ENCODE data around the gene NRXN3. TPM values are rescaled to one million over a fixed set of nuclear protein-coding genes. Genes with fewer than 3 reads are reported as not detected.

NRXN3 gene
- total RNA-seq, 1 experiment from 2014 or later = not detected

DNA sequence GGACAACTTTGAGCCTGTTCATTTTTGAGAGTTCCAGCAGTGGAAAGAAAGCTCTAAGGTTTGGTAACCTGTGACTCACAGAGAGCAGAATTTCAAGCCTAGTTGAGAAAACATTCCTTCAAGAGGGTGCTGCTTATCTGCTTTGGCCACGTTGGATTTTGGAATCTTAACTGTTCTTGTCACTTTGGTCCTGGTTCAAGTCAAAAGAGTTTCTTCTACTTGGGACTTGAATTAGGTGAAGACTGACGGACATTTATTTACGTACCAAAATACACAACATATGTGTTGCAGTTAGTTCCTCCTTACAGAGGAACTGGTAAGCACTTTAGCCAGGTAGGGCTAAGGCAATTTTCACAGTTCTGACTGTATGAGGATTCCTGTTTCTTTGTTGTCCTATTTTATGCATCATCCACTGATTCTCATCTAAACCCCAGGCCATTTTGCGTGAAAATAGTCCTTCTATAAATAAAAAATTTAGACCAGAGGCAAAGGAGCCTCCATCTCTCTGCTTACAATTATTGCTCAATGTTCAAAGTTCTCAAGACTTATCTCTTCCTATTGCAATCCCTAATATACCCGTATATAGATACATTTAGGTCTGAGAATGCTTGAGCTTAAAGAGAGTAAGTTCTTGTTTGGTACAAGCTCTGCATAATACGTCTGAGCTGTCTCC, 1460.3 kb downstream of the NRXN3 start:
- no TSS peak for BruUV-seq (replicated peaks)
- DNase-seq (ENCODE audit: low read depth, low spot score) = no peak
- ChIA-PET CTCF (no interaction called here), POLR2A (no interaction called here)
- Histone ChIP-seq H3K9me3 (ENCODE audit: control insufficient read depth, insufficient read depth, low read depth, low read length) (no peaks in the 10 kb centered on the region), H3K27ac (ENCODE audit: low read length) (no peak overlapping the region), H3K27me3 (ENCODE audit: control insufficient read depth, insufficient read depth, low read length) (no peaks in the 10 kb centered on the region), H3K36me3 (ENCODE audit: control insufficient read depth, insufficient read depth, low read length) (no peaks in the 10 kb centered on the region), H3K4me3 (ENCODE audit: low read depth in 2 of 2, low read length in 2 of 2) (no peak overlapping the region), H3K4me1 (ENCODE audit: control insufficient read depth, insufficient read depth, low read length) (no peaks in the 10 kb centered on the region)
- intact Hi-C loops (cut with micrococcal nuclease; ENCODE audit: unreplicated experiment) = no loop called here
- in situ Hi-C loops (cut with HindIII; ENCODE audit: low pct_unique_long_range_greater_than_20kb, low sequenced_read_pairs) = no loop called here
- no peak for ATAC-seq
- TF ChIP-seq POLR2AphosphoS5 (IDR thresholded peaks at IDR 0.05; ENCODE audit: low read depth, low read length) = no peak
- TF ChIP-seq, protein P1, sequence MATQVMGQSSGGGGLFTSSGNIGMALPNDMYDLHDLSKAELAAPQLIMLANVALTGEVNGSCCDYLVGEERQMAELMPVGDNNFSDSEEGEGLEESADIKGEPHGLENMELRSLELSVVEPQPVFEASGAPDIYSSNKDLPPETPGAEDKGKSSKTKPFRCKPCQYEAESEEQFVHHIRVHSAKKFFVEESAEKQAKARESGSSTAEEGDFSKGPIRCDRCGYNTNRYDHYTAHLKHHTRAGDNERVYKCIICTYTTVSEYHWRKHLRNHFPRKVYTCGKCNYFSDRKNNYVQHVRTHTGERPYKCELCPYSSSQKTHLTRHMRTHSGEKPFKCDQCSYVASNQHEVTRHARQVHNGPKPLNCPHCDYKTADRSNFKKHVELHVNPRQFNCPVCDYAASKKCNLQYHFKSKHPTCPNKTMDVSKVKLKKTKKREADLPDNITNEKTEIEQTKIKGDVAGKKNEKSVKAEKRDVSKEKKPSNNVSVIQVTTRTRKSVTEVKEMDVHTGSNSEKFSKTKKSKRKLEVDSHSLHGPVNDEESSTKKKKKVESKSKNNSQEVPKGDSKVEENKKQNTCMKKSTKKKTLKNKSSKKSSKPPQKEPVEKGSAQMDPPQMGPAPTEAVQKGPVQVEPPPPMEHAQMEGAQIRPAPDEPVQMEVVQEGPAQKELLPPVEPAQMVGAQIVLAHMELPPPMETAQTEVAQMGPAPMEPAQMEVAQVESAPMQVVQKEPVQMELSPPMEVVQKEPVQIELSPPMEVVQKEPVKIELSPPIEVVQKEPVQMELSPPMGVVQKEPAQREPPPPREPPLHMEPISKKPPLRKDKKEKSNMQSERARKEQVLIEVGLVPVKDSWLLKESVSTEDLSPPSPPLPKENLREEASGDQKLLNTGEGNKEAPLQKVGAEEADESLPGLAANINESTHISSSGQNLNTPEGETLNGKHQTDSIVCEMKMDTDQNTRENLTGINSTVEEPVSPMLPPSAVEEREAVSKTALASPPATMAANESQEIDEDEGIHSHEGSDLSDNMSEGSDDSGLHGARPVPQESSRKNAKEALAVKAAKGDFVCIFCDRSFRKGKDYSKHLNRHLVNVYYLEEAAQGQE (IDR thresholded peaks at IDR 0.05; ENCODE audit: insufficient read depth in 1 of 2, low read depth in 2 of 2, low read length in 1 of 2) = no peak
- no peak for TF ChIP-seq SIN3A (IDR thresholded peaks at IDR 0.05; ENCODE audit: borderline replicate concordance, insufficient read depth, low read depth, low read length)
- TF ChIP-seq TCF7L2 (IDR thresholded peaks at IDR 0.05; ENCODE audit: low read depth, low read length) = no peak
- TF ChIP-seq, protein P2, sequence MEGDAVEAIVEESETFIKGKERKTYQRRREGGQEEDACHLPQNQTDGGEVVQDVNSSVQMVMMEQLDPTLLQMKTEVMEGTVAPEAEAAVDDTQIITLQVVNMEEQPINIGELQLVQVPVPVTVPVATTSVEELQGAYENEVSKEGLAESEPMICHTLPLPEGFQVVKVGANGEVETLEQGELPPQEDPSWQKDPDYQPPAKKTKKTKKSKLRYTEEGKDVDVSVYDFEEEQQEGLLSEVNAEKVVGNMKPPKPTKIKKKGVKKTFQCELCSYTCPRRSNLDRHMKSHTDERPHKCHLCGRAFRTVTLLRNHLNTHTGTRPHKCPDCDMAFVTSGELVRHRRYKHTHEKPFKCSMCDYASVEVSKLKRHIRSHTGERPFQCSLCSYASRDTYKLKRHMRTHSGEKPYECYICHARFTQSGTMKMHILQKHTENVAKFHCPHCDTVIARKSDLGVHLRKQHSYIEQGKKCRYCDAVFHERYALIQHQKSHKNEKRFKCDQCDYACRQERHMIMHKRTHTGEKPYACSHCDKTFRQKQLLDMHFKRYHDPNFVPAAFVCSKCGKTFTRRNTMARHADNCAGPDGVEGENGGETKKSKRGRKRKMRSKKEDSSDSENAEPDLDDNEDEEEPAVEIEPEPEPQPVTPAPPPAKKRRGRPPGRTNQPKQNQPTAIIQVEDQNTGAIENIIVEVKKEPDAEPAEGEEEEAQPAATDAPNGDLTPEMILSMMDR (IDR thresholded peaks at IDR 0.05) = no peak

DNA sequence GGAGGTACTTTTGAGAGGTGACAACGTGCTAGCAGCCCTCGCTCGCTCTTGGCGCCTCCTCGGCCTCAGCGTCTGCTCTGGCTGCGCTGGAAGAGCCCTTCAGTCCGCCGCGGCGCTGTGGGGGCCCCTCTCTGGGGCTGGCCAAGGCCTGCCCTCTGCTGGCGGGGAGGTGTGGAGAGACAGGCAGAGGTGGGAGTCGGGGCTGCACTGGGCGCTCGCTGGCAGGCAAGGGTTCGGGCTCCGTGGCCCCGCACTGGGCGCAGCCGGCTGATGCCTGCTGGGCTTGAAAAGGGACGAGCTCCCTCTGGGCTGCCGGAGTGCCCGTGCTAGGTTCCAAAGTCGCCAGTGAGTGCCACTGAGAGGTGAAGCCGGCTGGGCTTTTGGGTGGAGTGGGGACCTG, 1461.1 kb downstream of the NRXN3 start:
- Histone ChIP-seq H3K4me3 (ENCODE audit: low read depth in 2 of 2, low read length in 2 of 2) (no peak overlapping the region), H3K9me3 (ENCODE audit: control insufficient read depth, insufficient read depth, low read depth, low read length) (no peaks in the 10 kb centered on the region), H3K27ac (ENCODE audit: low read length) (no peak overlapping the region), H3K36me3 (ENCODE audit: control insufficient read depth, insufficient read depth, low read length) (no peaks in the 10 kb centered on the region), H3K27me3 (ENCODE audit: control insufficient read depth, insufficient read depth, low read length) (no peaks in the 10 kb centered on the region), H3K4me1 (ENCODE audit: control insufficient read depth, insufficient read depth, low read length) (no peaks in the 10 kb centered on the region)
- TF ChIP-seq SIN3A (IDR thresholded peaks at IDR 0.05; ENCODE audit: borderline replicate concordance, insufficient read depth, low read depth, low read length) (no peak), POLR2AphosphoS5 (IDR thresholded peaks at IDR 0.05; ENCODE audit: low read depth, low read length) (no peak), TCF7L2 (IDR thresholded peaks at IDR 0.05; ENCODE audit: low read depth, low read length) (no peak)
- TF ChIP-seq, protein P2 (IDR thresholded peaks at IDR 0.05) = no peak
- TF ChIP-seq, protein P1 (IDR thresholded peaks at IDR 0.05; ENCODE audit: insufficient read depth in 1 of 2, low read depth in 2 of 2, low read length in 1 of 2) = no peak
- DNase-seq (ENCODE audit: low read depth, low spot score) (no peak), ATAC-seq (no peak)
- ChIA-PET POLR2A (no interaction called here), CTCF (interaction anchor here (0.6 kb wide), 1 partner anchor 670 kb away, joined by 3 read pairs; no protein-coding TSS in a partner anchor)
- BruUV-seq (replicated peaks) = no TSS peak
- in situ Hi-C loops (cut with HindIII; ENCODE audit: low pct_unique_long_range_greater_than_20kb, low sequenced_read_pairs) (no loop called here), intact Hi-C loops (cut with micrococcal nuclease; ENCODE audit: unreplicated experiment) (no loop called here)

Data from Panc1 (cell line).